Measurements from ENCODE around the gene EAPP. TPM values are rescaled to one million over a fixed set of nuclear protein-coding genes. Genes with fewer than 3 reads are reported as not detected.

Gene EAPP
- total RNA-seq, 1 experiment from 2014 or later: 35.0 TPM

DNA sequence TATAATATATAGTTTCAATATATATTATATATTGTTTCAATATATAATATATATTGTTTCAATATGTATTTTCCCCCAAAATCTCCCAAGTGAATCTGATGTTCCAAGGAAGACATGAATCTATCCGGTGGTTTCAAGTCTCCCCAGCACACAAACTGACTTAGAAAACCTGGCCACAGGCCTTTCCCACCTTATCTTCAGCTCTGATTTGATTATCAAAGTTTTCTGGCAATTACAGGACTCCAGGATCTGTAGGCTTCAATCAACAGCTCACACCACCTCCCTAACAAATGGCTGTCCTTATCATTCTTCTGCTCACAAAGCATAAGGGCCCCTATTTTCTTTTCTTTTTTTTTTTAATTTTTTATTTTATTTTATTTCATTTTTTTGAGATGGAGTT is 54.8 kb downstream of the EAPP start:
- no peak overlapping the region for H3K23ac ChIP-seq (ENCODE audit: insufficient read length, low read depth, low read length)
- no peak overlapping the region for H2BK15ac ChIP-seq (ENCODE audit: low read depth, low read length)
- H3K4me3 Mint-ChIP-seq: no peak overlapping the region
- no peak overlapping the region for H4K5ac ChIP-seq (ENCODE audit: insufficient read length, low read depth, low read length)
- no CpG with 5 or more reads among the region's 1 CpG for WGBS (ENCODE audit: extremely low coverage, insufficient read length, low lambda C conversion rate)
- no peaks in the 10 kb centered on the region for H3K36me3 Mint-ChIP-seq (ENCODE audit: insufficient read depth in 1 of 3, low read depth in 3 of 3)
- no peak overlapping the region for H3T11ph ChIP-seq (ENCODE audit: low read length)
- H2BK120ac ChIP-seq (ENCODE audit: low read depth, low read length, poor library complexity, severe bottlenecking): no peak overlapping the region
- H3K79me1 ChIP-seq (ENCODE audit: insufficient read depth, low read depth, low read length, poor library complexity, severe bottlenecking): no peaks in the 10 kb centered on the region
- H3K56ac ChIP-seq (ENCODE audit: insufficient read length, low read depth, low read length): no peak overlapping the region
- no peaks in the 10 kb centered on the region for H3K4me1 ChIP-seq (ENCODE audit: insufficient read depth, low read length)
- no peak overlapping the region for H2BK5ac ChIP-seq (ENCODE audit: insufficient read length, low read length)
- no peak overlapping the region for H3K14ac ChIP-seq (ENCODE audit: insufficient read depth, low read length)
- H3K27ac Mint-ChIP-seq: no peak overlapping the region
- H4K91ac ChIP-seq (ENCODE audit: insufficient read length, low read depth, low read length): no peak overlapping the region
- no peak overlapping the region for H2BK20ac ChIP-seq (ENCODE audit: low read depth, low read length, poor library complexity, severe bottlenecking)
- no peaks in the 10 kb centered on the region for H3K79me2 ChIP-seq (ENCODE audit: insufficient read depth, low read length)
- H2AK5ac ChIP-seq (ENCODE audit: insufficient read length, low read length): no peak overlapping the region
- DNase-seq: no peak
- H4K20me1 ChIP-seq (ENCODE audit: control insufficient read depth, insufficient read depth, insufficient read length): no peaks in the 10 kb centered on the region
- H3K27me3 ChIP-seq (ENCODE audit: insufficient read depth, low read length): no peaks in the 10 kb centered on the region
- no peaks in the 10 kb centered on the region for H3K23me2 ChIP-seq (ENCODE audit: insufficient read length, low read depth, low read length, poor library complexity, severe bottlenecking)
- H2AFZ ChIP-seq (ENCODE audit: low read length): no peak overlapping the region
- H2BK12ac ChIP-seq (ENCODE audit: insufficient read length, low read depth, low read length): no peak overlapping the region
- TF ChIP-seq, protein P1, sequence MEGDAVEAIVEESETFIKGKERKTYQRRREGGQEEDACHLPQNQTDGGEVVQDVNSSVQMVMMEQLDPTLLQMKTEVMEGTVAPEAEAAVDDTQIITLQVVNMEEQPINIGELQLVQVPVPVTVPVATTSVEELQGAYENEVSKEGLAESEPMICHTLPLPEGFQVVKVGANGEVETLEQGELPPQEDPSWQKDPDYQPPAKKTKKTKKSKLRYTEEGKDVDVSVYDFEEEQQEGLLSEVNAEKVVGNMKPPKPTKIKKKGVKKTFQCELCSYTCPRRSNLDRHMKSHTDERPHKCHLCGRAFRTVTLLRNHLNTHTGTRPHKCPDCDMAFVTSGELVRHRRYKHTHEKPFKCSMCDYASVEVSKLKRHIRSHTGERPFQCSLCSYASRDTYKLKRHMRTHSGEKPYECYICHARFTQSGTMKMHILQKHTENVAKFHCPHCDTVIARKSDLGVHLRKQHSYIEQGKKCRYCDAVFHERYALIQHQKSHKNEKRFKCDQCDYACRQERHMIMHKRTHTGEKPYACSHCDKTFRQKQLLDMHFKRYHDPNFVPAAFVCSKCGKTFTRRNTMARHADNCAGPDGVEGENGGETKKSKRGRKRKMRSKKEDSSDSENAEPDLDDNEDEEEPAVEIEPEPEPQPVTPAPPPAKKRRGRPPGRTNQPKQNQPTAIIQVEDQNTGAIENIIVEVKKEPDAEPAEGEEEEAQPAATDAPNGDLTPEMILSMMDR (conservative IDR thresholded peaks at IDR 0.05): no peak
- H3K9me3 Mint-ChIP-seq: no peaks in the 10 kb centered on the region
- H3K9me3 ChIP-seq (ENCODE audit: control insufficient read depth, low read depth, low read length): no peaks in the 10 kb centered on the region
- H3K4me1 Mint-ChIP-seq: peaks cover 7 to 9% of the 10 kb centered on the region in 2 experiments
- H3K18ac ChIP-seq (ENCODE audit: insufficient read length, low read depth, low read length): no peak overlapping the region
- no peak overlapping the region for H4K8ac ChIP-seq (replicated peaks; ENCODE audit: insufficient read length, low read depth, low read length)
- no peaks in the 10 kb centered on the region for H3K27me3 Mint-ChIP-seq (ENCODE audit: low read depth)
- no peak overlapping the region for H3K4me2 ChIP-seq (ENCODE audit: insufficient read depth, insufficient read length, low read length)
- no peak overlapping the region for H3K27ac ChIP-seq (ENCODE audit: insufficient read length, low read depth, low read length)
- no peak overlapping the region for H3K9ac ChIP-seq (ENCODE audit: extremely low read depth, insufficient read length, low read length)
- no peak overlapping the region for H3K4ac ChIP-seq (ENCODE audit: low read depth, low read length)

Measured in H9 (cell line).